Hepatocyte (in vitro differentiated cells): ENCODE data around the gene WDCP. TPM values are rescaled to one million over a fixed set of nuclear protein-coding genes. Genes with fewer than 3 reads are reported as not detected.

Source experiments
- DNase-seq: peaks from one replicate; pipeline ENCODE4 v3.0.0-alpha.2; 2016; ENCODE audit warnings: low spot score
- H2AFZ ChIP-seq: fragments of 200-600 bp; sonication (generic); 2 replicates; pipeline ENCODE4 v1.6.0; 2016; ENCODE audit warnings: antibody characterized with exemption, mild to moderate bottlenecking
- H3K27ac ChIP-seq: fragments of 200-600 bp; sonication (generic); 2 replicates; pipeline ENCODE4 v1.5.1; 2016; ENCODE audit warnings: mild to moderate bottlenecking
- H3K27me3 ChIP-seq: fragments of 200-600 bp; sonication (generic); 2 replicates; pipeline ENCODE4 v1.6.1; 2016
- H3K36me3 ChIP-seq: fragments of 200-600 bp; sonication (generic); replicated peaks from 2 replicates; pipeline ENCODE4 v1.5.1; 2016; ENCODE audit warnings: low read depth; ENCODE audit not compliant: insufficient read depth
- H3K4me1 ChIP-seq: fragments of 200-600 bp; sonication (generic); 2 replicates; pipeline ENCODE4 v1.5.1; 2016; ENCODE audit warnings: mild to moderate bottlenecking, moderate library complexity; ENCODE audit not compliant: insufficient read depth
- H3K4me2 ChIP-seq: fragments of 200-600 bp; sonication (generic); 2 replicates; pipeline ENCODE4 v1.6.0; 2016
- H3K4me3 ChIP-seq: fragments of 200-600 bp; sonication (generic); 2 replicates; pipeline ENCODE4 v1.5.1; 2016; ENCODE audit warnings: mild to moderate bottlenecking
- H3K79me2 ChIP-seq: fragments of 200-600 bp; sonication (generic); 2 replicates; pipeline ENCODE4 v1.6.0; 2017; ENCODE audit warnings: mild to moderate bottlenecking
- H3K9me2 ChIP-seq: fragments of 200-600 bp; sonication (generic); replicated peaks from 2 replicates; pipeline ENCODE4 v1.6.0; 2017; ENCODE audit warnings: mild to moderate bottlenecking; ENCODE audit not compliant: insufficient read depth
- H3K9me3 ChIP-seq: fragments of 200-600 bp; sonication (generic); 2 replicates; pipeline ENCODE4 v1.5.1; 2016; ENCODE audit warnings: low read depth, mild to moderate bottlenecking
- H4K20me1 ChIP-seq: fragments of 200-600 bp; sonication (generic); 2 replicates; pipeline ENCODE4 v1.6.0; 2016; ENCODE audit warnings: mild to moderate bottlenecking; ENCODE audit not compliant: insufficient read depth, poor library complexity, severe bottlenecking
- EZH2 ChIP-seq: fragments of 200-600 bp; sonication (generic); IDR thresholded peaks from 2 replicates; pipeline ENCODE4 v1.6.1; 2016; ENCODE audit warnings: antibody characterized with exemption, mild to moderate bottlenecking, borderline replicate concordance
- EZH2phosphoT487 ChIP-seq: fragments of 200-600 bp; sonication (generic); IDR thresholded peaks from one replicate; pipeline ENCODE4 v1.6.1; 2018; ENCODE audit warnings: antibody characterized with exemption, mild to moderate bottlenecking, low read depth, moderate library complexity; ENCODE audit not compliant: unreplicated experiment, severe bottlenecking
- WGBS: methylation state at CpG from one replicate; pipeline ENCODE4 v1.1.6; 2016; ENCODE audit warnings: low lambda C conversion rate; ENCODE audit errors: missing lambda C conversion rate; 5-methylcytosine and 5-hydroxymethylcytosine counted together
- polyA plus RNA-seq: library from polyadenylated mRNA; unstranded; fragments of >200 nt; fragmentation: Nextera tagmentation; extraction: Ambion mirVana; gene quantifications from 2 replicates; pipeline ENCODE4 v1.2.1, GENCODE V29; 2016
- total RNA-seq: library from RNA; depleted of rRNA; stranded (reverse); fragments of >200 nt; gene quantifications from 2 replicates; pipeline ENCODE4 v1.2.3, GENCODE V29; 2014
- TF ChIP-seq, protein P1 (sequence below): fragments of 200-600 bp; sonication (generic); IDR thresholded peaks from 2 replicates; pipeline ENCODE4 v1.5.1; 2016; ENCODE audit warnings: antibody characterized with exemption, mild to moderate bottlenecking; ENCODE audit not compliant: poor library complexity

Gene WDCP
- total and polyA plus RNA-seq, 2 experiments from 2014 or later, result 2.4 to 6.0 TPM

DNA sequence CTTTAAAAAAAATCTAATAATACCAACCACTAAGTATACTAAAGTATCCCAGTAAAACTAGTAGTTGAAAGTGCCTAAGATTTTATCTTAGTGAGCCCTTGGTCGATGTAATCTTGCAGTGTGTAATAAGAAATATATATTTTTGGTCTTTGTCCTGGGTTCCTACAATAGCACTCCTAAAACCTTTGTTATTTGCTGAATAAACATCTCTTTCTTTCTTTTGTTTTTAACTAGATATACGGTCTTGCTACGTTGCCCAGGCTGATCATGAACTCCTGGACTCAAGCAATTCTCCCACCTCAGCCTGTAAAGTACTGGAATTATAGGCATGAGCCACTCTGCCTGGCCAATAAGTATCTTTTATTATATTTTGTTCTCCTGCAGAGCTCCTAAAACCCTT lies 39.8 kb upstream of the WDCP start:
- H3K27ac ChIP-seq, result no peak overlapping the region
- H3K9me2 ChIP-seq, result no peaks in the 10 kb centered on the region
- H4K20me1 ChIP-seq, result no peaks in the 10 kb centered on the region
- no peak for DNase-seq
- peaks cover 10% of the 10 kb centered on the region for H3K4me1 ChIP-seq
- H3K9me3 ChIP-seq, result no peaks in the 10 kb centered on the region
- TF ChIP-seq EZH2phosphoT487 (no peak), EZH2 (no peak)
- TF ChIP-seq, protein P1, sequence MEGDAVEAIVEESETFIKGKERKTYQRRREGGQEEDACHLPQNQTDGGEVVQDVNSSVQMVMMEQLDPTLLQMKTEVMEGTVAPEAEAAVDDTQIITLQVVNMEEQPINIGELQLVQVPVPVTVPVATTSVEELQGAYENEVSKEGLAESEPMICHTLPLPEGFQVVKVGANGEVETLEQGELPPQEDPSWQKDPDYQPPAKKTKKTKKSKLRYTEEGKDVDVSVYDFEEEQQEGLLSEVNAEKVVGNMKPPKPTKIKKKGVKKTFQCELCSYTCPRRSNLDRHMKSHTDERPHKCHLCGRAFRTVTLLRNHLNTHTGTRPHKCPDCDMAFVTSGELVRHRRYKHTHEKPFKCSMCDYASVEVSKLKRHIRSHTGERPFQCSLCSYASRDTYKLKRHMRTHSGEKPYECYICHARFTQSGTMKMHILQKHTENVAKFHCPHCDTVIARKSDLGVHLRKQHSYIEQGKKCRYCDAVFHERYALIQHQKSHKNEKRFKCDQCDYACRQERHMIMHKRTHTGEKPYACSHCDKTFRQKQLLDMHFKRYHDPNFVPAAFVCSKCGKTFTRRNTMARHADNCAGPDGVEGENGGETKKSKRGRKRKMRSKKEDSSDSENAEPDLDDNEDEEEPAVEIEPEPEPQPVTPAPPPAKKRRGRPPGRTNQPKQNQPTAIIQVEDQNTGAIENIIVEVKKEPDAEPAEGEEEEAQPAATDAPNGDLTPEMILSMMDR, result no peak
- no peak overlapping the region for H2AFZ ChIP-seq
- peaks cover 11% of the 10 kb centered on the region for H3K79me2 ChIP-seq
- no peaks in the 10 kb centered on the region for H3K27me3 ChIP-seq
- no peak overlapping the region for H3K4me3 ChIP-seq
- no peak overlapping the region for H3K4me2 ChIP-seq
- 74% methylated on average over 3 of the region's 3 CpGs for WGBS
- H3K36me3 ChIP-seq, result no peaks in the 10 kb centered on the region

DNA sequence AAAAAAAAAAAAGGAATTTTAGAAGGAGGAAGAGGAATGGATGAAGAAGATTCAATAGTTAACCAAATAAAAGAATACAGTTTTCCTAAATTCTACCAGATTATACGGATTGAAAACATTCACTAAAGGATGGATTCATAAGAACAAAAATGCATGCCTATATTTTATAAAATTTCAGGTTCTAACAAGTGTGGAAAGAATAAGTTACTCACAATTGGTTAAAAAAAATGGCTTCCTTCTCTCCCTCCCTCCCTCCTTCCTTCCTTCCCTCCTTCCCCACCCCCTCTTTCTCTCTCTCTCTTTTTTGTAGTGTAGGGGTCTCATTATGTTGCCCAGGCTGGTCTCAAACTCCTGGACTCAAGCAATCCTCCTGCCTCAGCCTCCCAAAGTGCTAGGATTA lies 39.0 kb upstream of the WDCP start:
- Histone ChIP-seq H3K36me3 (no peaks in the 10 kb centered on the region), H3K79me2 (peaks cover 11% of the 10 kb centered on the region), H4K20me1 (no peaks in the 10 kb centered on the region), H3K9me3 (no peaks in the 10 kb centered on the region), H3K27ac (no peak overlapping the region), H3K27me3 (no peaks in the 10 kb centered on the region), H2AFZ (no peak overlapping the region), H3K4me3 (no peak overlapping the region), H3K9me2 (no peaks in the 10 kb centered on the region), H3K4me2 (no peak overlapping the region), H3K4me1 (peaks cover 10% of the 10 kb centered on the region)
- WGBS, result 100% methylated on average over 1 of the region's 1 CpG
- TF ChIP-seq EZH2phosphoT487, result no peak
- no peak for TF ChIP-seq EZH2
- TF ChIP-seq, protein P1, result no peak
- no peak for DNase-seq

- Histone ChIP-seq H3K4me3 (peak overlapping the region; percentile 52), H3K9me3 (no peaks in the 10 kb centered on the region), H3K79me2 (peaks cover 11% of the 10 kb centered on the region), H4K20me1 (no peaks in the 10 kb centered on the region), H3K27me3 (no peaks in the 10 kb centered on the region), H3K4me2 (peak overlapping the region; percentile 80), H2AFZ (peak overlapping the region; percentile 74), H3K36me3 (no peaks in the 10 kb centered on the region), H3K9me2 (no peaks in the 10 kb centered on the region), H3K27ac (peak overlapping the region; percentile 96), H3K4me1 (peaks cover 10% of the 10 kb centered on the region)
- TF ChIP-seq, protein P1, result no peak
- TF ChIP-seq EZH2phosphoT487 (no peak), EZH2 (no peak)
- no peak for DNase-seq
- WGBS, result 14% methylated on average over 11 of the region's 11 CpGs
Observed at GRCh38 chr2:24085200-24085489, 38.0 kb upstream of the WDCP start.

GRCh38 chr2:24084386-24085199 lies 37.4 kb upstream of the WDCP start, which contains the start of gene TP53I3:
Gene TP53I3 (minus strand): TSS chr2:24084834. CDS start chr2:24084326, 508 bp downstream.
- Histone ChIP-seq H4K20me1 (no peaks in the 10 kb centered on the region), H3K36me3 (no peaks in the 10 kb centered on the region), H3K9me2 (no peaks in the 10 kb centered on the region), H3K27me3 (no peaks in the 10 kb centered on the region), H3K4me2 (peak within 1 kb of the TSS; percentile 80), H3K4me3 (peak within 1 kb of the TSS; percentile 52), H2AFZ (peak within 1 kb of the TSS; percentile 74), H3K4me1 (peaks cover 10% of the 10 kb centered on the region), H3K79me2 (peaks cover 11% of the 10 kb centered on the region), H3K27ac (peak within 1 kb of the TSS; percentile 96), H3K9me3 (no peaks in the 10 kb centered on the region)
- WGBS, result 1% methylated on average over 44 of the region's 44 CpGs
- TF ChIP-seq, protein P1, result peak; percentile 98
- no peak for TF ChIP-seq EZH2phosphoT487
- DNase-seq, result peak; percentile 96
